Stomach (tissue), 9 donors: ENCODE results near the gene STK31. TPM values are rescaled to one million over a fixed set of nuclear protein-coding genes. Genes with fewer than 3 reads are reported as not detected.
"Not testable (repeated sequence)": the region's sequence is repeated elsewhere in the genome, so short reads cannot be mapped to it uniquely, and the experiment has no call there.

ENCODE experiments used
- DNase-seq, 2 donors: peaks; one replicate each; pipeline versions ENCODE4 v3.0.0 to v3.0.0-alpha.2; 2013 to 2019
- H3K27ac ChIP-seq, 5 donors: fragments of 200-600 bp in 4 of 5; sonication (generic) in 4 of 5; one replicate each; pipeline ENCODE4 v1.5.1; 2013 to 2019; ENCODE audit warnings: mild to moderate bottlenecking in 1 of 5, moderate library complexity in 1 of 5
- H3K27me3 ChIP-seq, 3 donors: fragments of 200-600 bp; sonication (generic); one replicate each; pipeline ENCODE4 v1.5.1; 2017 to 2019; ENCODE audit warnings: mixed run types in 1 of 3
- H3K36me3 ChIP-seq, 4 donors: fragments of 200-600 bp; sonication (generic); 1 replicate in 3 of 4; 2 replicates in 1 of 4; pipeline ENCODE4 v1.5.1; 2016 to 2019
- H3K4me1 ChIP-seq, 4 donors: fragments of 200-600 bp; sonication (generic); one replicate each; pipeline ENCODE4 v1.5.1; 2016 to 2019
- H3K4me3 ChIP-seq, 4 donors: fragments of 200-600 bp; sonication (generic) in 3 of 4; one replicate each; pipeline ENCODE4 v1.5.1; 2016 to 2019; ENCODE audit warnings: mild to moderate bottlenecking in 1 of 4
- H3K9me3 ChIP-seq, 4 donors: fragments of 200-600 bp; sonication (generic); one replicate each; pipeline ENCODE4 v1.5.1; 2016 to 2019
- CTCF ChIP-seq, 7 experiments: fragments of 450-650 bp in 4 of 7; fragments of 200-600 bp in 3 of 7; sonication (generic) in 3 of 7; IDR thresholded peaks; one replicate each; pipeline ENCODE4 v1.5.1; 2016 to 2019; ENCODE audit warnings: antibody characterized with exemption in 7 of 7, control low read depth in 2 of 7, mild to moderate bottlenecking in 1 of 7
- EP300 ChIP-seq: sonication (generic); formaldehyde crosslinking; IDR thresholded peaks from one replicate; pipeline ENCODE4 v1.6.1; 2017; ENCODE audit warnings: antibody characterized with exemption
- POLR2A ChIP-seq, 4 donors: fragments of 450-650 bp; IDR thresholded peaks; one replicate each; pipeline ENCODE4 v1.6.1; 2016; ENCODE audit warnings: antibody characterized with exemption in 4 of 4, control low read depth in 2 of 4, mild to moderate bottlenecking in 1 of 4, moderate library complexity in 1 of 4
- POLR2AphosphoS5 ChIP-seq, 3 donors: sonication (generic); formaldehyde crosslinking; IDR thresholded peaks; one replicate each; pipeline ENCODE4 v1.6.1; 2016; ENCODE audit warnings: antibody characterized with exemption in 3 of 3
- WGBS, 5 donors: extraction: QIAGEN DNeasy Blood & Tissue Kit in 3 of 5; methylation state at CpG; one replicate each; pipeline versions ENCODE4 v1.1.5 to v1.1.7; 2013 to 2018; 5-methylcytosine and 5-hydroxymethylcytosine counted together
- intact Hi-C: fragments of 100-400 bp; cut with DNase I; formaldehyde crosslinking; loops from one replicate; pipeline ENCODE4 v1.15.1; 2023; ENCODE audit warnings: low total_unique reads
- polyA plus RNA-seq, 3 donors: library from polyadenylated mRNA; stranded (reverse); fragments of 200-250 nt; gene quantifications; one replicate each; pipeline ENCODE4 v1.2.3, GENCODE V29; 2013
- total RNA-seq, 5 donors: library from RNA; depleted of rRNA; stranded (reverse); fragments of >200 nt; gene quantifications; one replicate each; pipeline versions ENCODE4 v1.1.0 to v1.2.3, GENCODE V29; 2014 to 2016
- donor health status: healthy with polysubstance abuse.
- donor health status: Bipolar disorder and iron deficiency.
- donor health status: healthy.

The STK31 gene
- total and polyA plus RNA-seq, 8 donors = 0.65 to 9.0 (median 1.8) TPM; not detected in 2

- Histone ChIP-seq H3K9me3 (peaks cover 0 to 2% (median 1%) of the 10 kb centered on the region in 4 donors), H3K4me1 (peaks cover 0 to 4% (median 0%) of the 10 kb centered on the region in 4 donors), H3K4me3 (no peak overlapping the region), H3K36me3 (no peaks in the 10 kb centered on the region), H3K27me3 (no peaks in the 10 kb centered on the region), H3K27ac (no peak overlapping the region)
- intact Hi-C loops = no loop called here
- WGBS, 5 donors = 52 to 71% (median 70%) methylated on average over 1 of the region's 1 CpG
- no peak for TF ChIP-seq POLR2A (IDR thresholded peaks at IDR 0.05)
- no peak for TF ChIP-seq CTCF (IDR thresholded peaks at IDR 0.05)
- no peak for TF ChIP-seq POLR2AphosphoS5 (IDR thresholded peaks at IDR 0.05)
- no peak for TF ChIP-seq EP300
- no peak for DNase-seq
These were observed 94.7 kb downstream of the STK31 start for GRCh38 chr7:23804707-23805106.

- H3K4me1 ChIP-seq = no peaks in the 10 kb centered on the region
- H3K27me3 ChIP-seq = no peaks in the 10 kb centered on the region
- H3K27ac ChIP-seq = no peak overlapping the region
- DNase-seq = no peak
- TF ChIP-seq POLR2AphosphoS5 (IDR thresholded peaks at IDR 0.05) = no peak
- no peak for TF ChIP-seq EP300
- no peak for TF ChIP-seq POLR2A (IDR thresholded peaks at IDR 0.05)
- no peak for TF ChIP-seq CTCF (IDR thresholded peaks at IDR 0.05)
- no peaks in the 10 kb centered on the region for H3K36me3 ChIP-seq
- peaks cover 4 to 15% (median 7%) of the 10 kb centered on the region in 4 donors for H3K9me3 ChIP-seq
- WGBS, 5 donors = 80 to 91% (median 83%) methylated on average over 3 of the region's 3 CpGs
- intact Hi-C loops = no loop called here
- H3K4me3 ChIP-seq = no peak overlapping the region
These were observed 98.4 kb downstream of the STK31 start for GRCh38 chr7:23808421-23808820.

- H3K4me1 ChIP-seq = no peaks in the 10 kb centered on the region
- H3K36me3 ChIP-seq = no peaks in the 10 kb centered on the region
- no peak overlapping the region for H3K27ac ChIP-seq
- intact Hi-C loops = no loop called here
- DNase-seq = no peak
- WGBS, 5 donors = 73 to 84% (median 83%) methylated on average over 1 of the region's 1 CpG
- no peak overlapping the region for H3K4me3 ChIP-seq
- H3K9me3 ChIP-seq = peaks cover 4 to 15% (median 7%) of the 10 kb centered on the region in 4 donors
- H3K27me3 ChIP-seq = no peaks in the 10 kb centered on the region
- TF ChIP-seq POLR2AphosphoS5 (IDR thresholded peaks at IDR 0.05) = no peak
- no peak for TF ChIP-seq CTCF (IDR thresholded peaks at IDR 0.05)
- TF ChIP-seq EP300 = no peak
- no peak for TF ChIP-seq POLR2A (IDR thresholded peaks at IDR 0.05)
These were observed 100.1 kb downstream of the STK31 start for GRCh38 chr7:23810099-23810498.

DNA sequence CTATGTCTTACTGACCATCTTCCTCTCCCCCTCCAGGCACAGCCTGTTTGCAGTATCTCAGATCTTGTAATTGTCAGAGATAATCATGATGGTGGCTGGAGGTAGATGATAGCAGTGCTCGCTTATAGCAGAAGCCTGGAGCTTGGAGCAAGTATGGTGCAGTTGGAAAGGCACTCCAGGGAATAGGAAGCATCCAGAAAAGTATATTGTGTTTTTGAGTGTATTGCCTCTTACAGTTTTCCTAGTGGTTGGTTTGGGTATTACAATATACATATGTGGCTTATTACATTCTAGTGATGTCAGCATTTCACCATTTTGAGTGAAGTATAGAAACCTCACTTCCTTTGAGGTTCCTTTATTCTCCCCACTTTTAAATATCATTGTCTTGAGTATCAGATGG is 101.5 kb downstream of the STK31 start:
- 94 to 100% (median 97%) methylated on average over 1 of the region's 1 CpG for WGBS, 5 donors

DNA sequence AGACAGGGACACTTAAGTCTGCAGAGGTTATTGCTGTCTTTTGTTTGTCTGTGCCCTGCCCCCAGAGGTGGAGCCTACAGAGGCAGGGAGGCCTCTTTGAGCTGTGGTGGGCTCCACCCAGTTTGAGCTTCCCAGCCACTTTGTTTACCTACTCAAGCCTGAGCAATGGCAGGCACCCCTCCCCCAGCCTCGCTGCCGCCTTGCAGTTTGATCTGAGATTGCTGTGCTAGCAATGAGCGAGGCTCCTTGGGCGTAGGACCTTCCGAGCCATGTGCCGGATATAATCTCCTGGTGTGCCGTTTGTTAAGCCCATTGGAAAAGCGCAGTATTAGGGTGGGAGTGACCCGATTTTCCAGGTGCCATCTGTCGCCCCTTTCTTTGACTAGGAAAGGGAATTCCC is 118.1 kb downstream of the STK31 start:
- H3K9me3 ChIP-seq = peaks cover 0 to 24% (median 15%) of the 10 kb centered on the region in 4 donors
- intact Hi-C loops, H3K27ac ChIP-seq, H3K36me3 ChIP-seq, H3K27me3 ChIP-seq, DNase-seq, H3K4me1 ChIP-seq, H3K4me3 ChIP-seq: not testable (repeated sequence)
- 94 to 97% (median 96%) methylated on average over 8 to 10 of the region's 10 CpGs for WGBS, 5 donors

More for the DNA sequence above, 101.5 kb downstream of the STK31 start:
- Histone ChIP-seq H3K4me1 (no peaks in the 10 kb centered on the region), H3K9me3 (peaks cover 4 to 15% (median 7%) of the 10 kb centered on the region in 4 donors), H3K27ac (no peak overlapping the region), H3K4me3 (no peak overlapping the region), H3K36me3 (no peaks in the 10 kb centered on the region), H3K27me3 (no peaks in the 10 kb centered on the region)
- intact Hi-C loops = no loop called here
- no peak for TF ChIP-seq POLR2A (IDR thresholded peaks at IDR 0.05)
- no peak for TF ChIP-seq POLR2AphosphoS5 (IDR thresholded peaks at IDR 0.05)
- peak in 1 of 7 experiments; percentile 31 for TF ChIP-seq CTCF (IDR thresholded peaks at IDR 0.05)
- DNase-seq = no peak

GRCh38 chr7:23832733-23833132 is 122.7 kb downstream of the STK31 start:
- H3K4me1 ChIP-seq, DNase-seq, H3K36me3 ChIP-seq, intact Hi-C loops, H3K27me3 ChIP-seq, H3K4me3 ChIP-seq, H3K27ac ChIP-seq: not testable (repeated sequence)
- peaks cover 0 to 54% (median 32%) of the 10 kb centered on the region in 4 donors for H3K9me3 ChIP-seq
- 72 to 85% (median 79%) methylated on average over 4 of the region's 4 CpGs for WGBS, 5 donors
